Measurements from ENCODE around the gene EED. TPM values are rescaled to one million over a fixed set of nuclear protein-coding genes. Genes with fewer than 3 reads are reported as not detected.

The EED gene
- total RNA-seq, 1 experiment from 2014 or later: 27.3 TPM

- ChIA-PET CTCF (interaction anchor here (0.6 to 1.6 kb wide), 3 partner anchors 25 to 395 kb away, joined by 3 to 6 read pairs (median 4); partner anchors contain the start of gene CCDC83), POLR2A (no interaction called here)
- no peak for DNase-seq (ENCODE audit: low spot score)
- Mint-ChIP-seq H3K27ac (peak overlapping the region; percentile 39; the same call in 1 of the 2 replicates), H3K27me3 (ENCODE audit: low read depth) (no peaks in the 10 kb centered on the region), H3K9me3 (no peaks in the 10 kb centered on the region), H3K36me3 (peaks cover 3% of the 10 kb centered on the region; the same call in 1 of the 2 replicates), H3K4me1 (peaks cover 50% of the 10 kb centered on the region), H3K4me3 (peak overlapping the region; percentile 16; the same call in 1 of the 2 replicates)
- TF ChIP-seq GRHL2 (CRISPR knock-in tag; IDR thresholded peaks at IDR 0.05; ENCODE audit: insufficient replicate concordance, severe bottlenecking) (no peak), MXD4 (CRISPR knock-in tag; IDR thresholded peaks at IDR 0.05; ENCODE audit: borderline replicate concordance) (no peak), TEAD1 (CRISPR knock-in tag; IDR thresholded peaks at IDR 0.05) (no peak), ATF2 (CRISPR knock-in tag; IDR thresholded peaks at IDR 0.05; ENCODE audit: borderline replicate concordance, low read depth) (no peak), ZNF423 (CRISPR knock-in tag; IDR thresholded peaks at IDR 0.05) (no peak), SP1 (CRISPR knock-in tag; conservative IDR thresholded peaks at IDR 0.05) (no peak), ATF6 (CRISPR knock-in tag; IDR thresholded peaks at IDR 0.05) (no peak), E2F4 (CRISPR knock-in tag; IDR thresholded peaks at IDR 0.05; ENCODE audit: borderline replicate concordance, low read depth) (no peak), MYBL2 (CRISPR knock-in tag; IDR thresholded peaks at IDR 0.05) (no peak), CTCF (IDR thresholded peaks at IDR 0.05) (no peak), ARID4B (CRISPR knock-in tag; IDR thresholded peaks at IDR 0.05; ENCODE audit: borderline replicate concordance) (no peak), CREB1 (CRISPR knock-in tag; IDR thresholded peaks at IDR 0.05) (no peak), MLX (CRISPR knock-in tag; IDR thresholded peaks at IDR 0.05) (no peak), MAX (CRISPR knock-in tag; IDR thresholded peaks at IDR 0.05) (no peak), ZSCAN18 (CRISPR knock-in tag; IDR thresholded peaks at IDR 0.05) (no peak)
- ATAC-seq: no peak
These were observed 5.0 kb downstream of the EED start for GRCh38 chr11:86249307-86250098.
